ENCODE data around the gene SYS1.

DNA sequence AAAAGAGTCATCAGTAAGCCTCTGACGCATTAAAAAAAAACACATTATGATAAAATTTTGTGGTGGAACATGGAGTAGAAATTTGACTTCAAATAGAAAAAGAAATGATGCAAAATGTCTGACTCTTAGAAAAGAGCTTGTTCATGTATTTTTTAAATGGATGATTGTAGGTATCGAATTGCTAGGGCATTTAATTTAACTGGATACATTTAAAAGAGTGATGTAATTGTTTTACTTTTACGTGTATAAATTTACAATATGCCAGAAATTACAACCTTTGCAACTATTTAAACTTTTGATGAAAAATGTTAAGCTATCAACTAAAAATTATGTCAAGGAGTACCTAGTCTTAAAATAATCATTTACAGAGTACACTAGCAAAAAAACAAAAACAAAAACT is 10.2 kb upstream of the SYS1 start:
- no peak for TF ChIP-seq POLR2A (IDR thresholded peaks at IDR 0.05)
- TF ChIP-seq, protein P1, sequence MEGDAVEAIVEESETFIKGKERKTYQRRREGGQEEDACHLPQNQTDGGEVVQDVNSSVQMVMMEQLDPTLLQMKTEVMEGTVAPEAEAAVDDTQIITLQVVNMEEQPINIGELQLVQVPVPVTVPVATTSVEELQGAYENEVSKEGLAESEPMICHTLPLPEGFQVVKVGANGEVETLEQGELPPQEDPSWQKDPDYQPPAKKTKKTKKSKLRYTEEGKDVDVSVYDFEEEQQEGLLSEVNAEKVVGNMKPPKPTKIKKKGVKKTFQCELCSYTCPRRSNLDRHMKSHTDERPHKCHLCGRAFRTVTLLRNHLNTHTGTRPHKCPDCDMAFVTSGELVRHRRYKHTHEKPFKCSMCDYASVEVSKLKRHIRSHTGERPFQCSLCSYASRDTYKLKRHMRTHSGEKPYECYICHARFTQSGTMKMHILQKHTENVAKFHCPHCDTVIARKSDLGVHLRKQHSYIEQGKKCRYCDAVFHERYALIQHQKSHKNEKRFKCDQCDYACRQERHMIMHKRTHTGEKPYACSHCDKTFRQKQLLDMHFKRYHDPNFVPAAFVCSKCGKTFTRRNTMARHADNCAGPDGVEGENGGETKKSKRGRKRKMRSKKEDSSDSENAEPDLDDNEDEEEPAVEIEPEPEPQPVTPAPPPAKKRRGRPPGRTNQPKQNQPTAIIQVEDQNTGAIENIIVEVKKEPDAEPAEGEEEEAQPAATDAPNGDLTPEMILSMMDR (IDR thresholded peaks at IDR 0.05), result no peak
